Measurements from ENCODE around the gene CRYBG1.

Gene CRYBG1

GRCh38 chr6:106360989-106361430 lies 493 bp downstream of the CRYBG1 start:
- TF ChIP-seq CTCF (IDR thresholded peaks at IDR 0.05; ENCODE audit: insufficient read depth, missing control alignments), result no peak
- no peak for DNase-seq (ENCODE audit: insufficient read length, low spot score)
- no peak for FAIRE-seq

- DNase-seq (ENCODE audit: insufficient read length, low spot score) (no peak), FAIRE-seq (no peak)
- TF ChIP-seq CTCF (IDR thresholded peaks at IDR 0.05; ENCODE audit: insufficient read depth, missing control alignments), result no peak
Observed at GRCh38 chr6:106363401-106364138, 3.1 kb downstream of the CRYBG1 start.

GRCh38 chr6:106369739-106370138 lies 9.2 kb downstream of the CRYBG1 start:
- TF ChIP-seq CTCF (IDR thresholded peaks at IDR 0.05; ENCODE audit: insufficient read depth, missing control alignments), result no peak
- DNase-seq (ENCODE audit: insufficient read length, low spot score) (no peak), FAIRE-seq (peak; percentile 35)

- DNase-seq (ENCODE audit: insufficient read length, low spot score), result no peak
- TF ChIP-seq CTCF (IDR thresholded peaks at IDR 0.05; ENCODE audit: insufficient read depth, missing control alignments), result no peak
- FAIRE-seq, result no peak
Observed at GRCh38 chr6:106370639-106371038, 10.1 kb downstream of the CRYBG1 start.

- DNase-seq (ENCODE audit: insufficient read length, low spot score), result no peak
- no peak for FAIRE-seq
- no peak for TF ChIP-seq CTCF (IDR thresholded peaks at IDR 0.05; ENCODE audit: insufficient read depth, missing control alignments)
Observed at GRCh38 chr6:106372838-106373501, 12.5 kb downstream of the CRYBG1 start.

- FAIRE-seq (no peak), DNase-seq (ENCODE audit: insufficient read length, low spot score) (no peak)
- no peak for TF ChIP-seq CTCF (IDR thresholded peaks at IDR 0.05; ENCODE audit: insufficient read depth, missing control alignments)
Observed at GRCh38 chr6:106373502-106374239, 13.2 kb downstream of the CRYBG1 start.
